Measurements from ENCODE around the gene BST1. TPM values are rescaled to one million over a fixed set of nuclear protein-coding genes. Genes with fewer than 3 reads are reported as not detected.
A peak's percentile ranks its signal among the peaks of the same experiment; 100 is the strongest.
"Not testable (repeated sequence)": the region's sequence is repeated elsewhere in the genome, so short reads cannot be mapped to it uniquely, and the experiment has no call there.

The BST1 gene
- total and polyA plus RNA-seq, 4 donors = 4.6 to 18.5 (median 11.5) TPM

DNA sequence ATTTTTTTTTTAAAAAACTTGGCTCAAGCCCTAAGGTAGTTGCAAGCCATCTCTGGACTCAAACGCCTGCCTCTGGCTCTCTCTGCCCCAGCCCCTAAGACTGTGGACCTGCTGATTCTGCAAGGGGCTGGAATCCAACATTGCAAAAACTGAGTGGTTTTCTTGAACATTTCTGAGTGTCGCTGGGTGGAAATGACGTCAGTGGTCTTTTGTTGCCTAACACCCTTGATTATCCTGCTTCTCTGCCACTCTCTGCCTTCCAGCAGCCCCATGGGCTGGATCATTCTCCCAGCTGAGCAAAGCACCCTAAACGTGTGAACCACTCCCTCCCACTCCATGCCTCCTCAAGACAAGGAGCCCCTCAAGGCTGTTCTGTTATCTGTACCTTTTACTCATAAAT lies 16.6 kb downstream of the BST1 start:
- Histone ChIP-seq H3K9me3 (ENCODE audit: control insufficient read depth, low read length) (no peaks in the 10 kb centered on the region), H3K4me1 (ENCODE audit: control insufficient read depth in 1 of 2, insufficient read depth in 2 of 2, low read length in 2 of 2) (peaks cover 0 to 2% of the 10 kb centered on the region in 2 donors), H3K27me3 (ENCODE audit: control insufficient read depth in 1 of 2, insufficient read depth in 2 of 2, low read length in 1 of 2) (no peaks in the 10 kb centered on the region), H3K27ac (ENCODE audit: low read depth in 1 of 2, low read length in 2 of 2) (no peak overlapping the region), H3K4me3 (ENCODE audit: low read length in 2 of 2) (no peak overlapping the region), H3K36me3 (ENCODE audit: control insufficient read depth in 1 of 2, insufficient read depth in 2 of 2, low read length in 1 of 2) (no peaks in the 10 kb centered on the region)
- intact Hi-C loops (cut with DNase I) = no loop called here
- WGBS, 2 donors = 84 to 85% methylated on average over 4 of the region's 4 CpGs
- ATAC-seq (ENCODE audit: low FRiP score) = no peak
- DNase-seq = peak in 1 of 2 donors; percentile 48

DNA sequence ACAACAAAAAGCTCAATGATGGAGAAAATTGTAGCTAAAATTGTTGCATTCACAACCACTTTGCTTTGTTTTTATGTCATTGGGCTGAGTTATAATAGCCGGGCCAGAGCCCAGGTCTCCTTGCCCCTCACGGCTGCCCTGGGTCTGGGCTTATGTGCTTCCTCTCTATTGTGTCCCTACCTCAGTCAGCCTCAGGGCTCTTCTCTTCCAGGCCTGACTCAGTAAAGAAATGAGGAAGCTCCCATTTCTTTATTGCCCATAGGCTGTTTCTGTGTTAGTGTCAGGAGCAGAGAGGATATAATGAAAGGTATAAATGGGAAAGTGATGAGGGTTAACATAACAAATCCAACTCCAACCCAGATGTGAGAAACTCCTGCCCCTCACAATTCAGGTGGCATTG lies 18.0 kb downstream of the BST1 start:
- ATAC-seq (ENCODE audit: low FRiP score) = no peak
- no peaks in the 10 kb centered on the region for H3K36me3 ChIP-seq (ENCODE audit: control insufficient read depth in 1 of 2, insufficient read depth in 2 of 2, low read length in 1 of 2)
- 85 to 94% methylated on average over 2 of the region's 2 CpGs for WGBS, 2 donors

DNA sequence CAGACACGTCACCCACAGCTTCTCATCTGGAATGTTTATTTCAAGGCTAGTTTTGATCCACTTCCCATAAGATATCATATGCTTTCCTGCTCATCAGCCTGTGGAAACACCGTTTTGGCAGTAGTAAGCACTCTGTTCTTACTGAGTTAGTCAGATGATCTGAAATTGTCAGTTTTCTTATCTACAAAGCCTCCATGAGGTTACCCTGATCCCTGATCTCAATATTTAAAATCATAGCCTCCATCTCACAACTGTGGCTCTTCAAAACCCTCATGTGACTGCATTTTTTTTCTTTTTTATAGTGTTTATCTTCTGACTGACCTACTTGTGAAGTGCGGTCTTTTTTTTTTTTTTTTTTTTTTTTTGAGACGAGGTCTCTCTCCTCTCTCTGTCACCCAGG lies 22.7 kb downstream of the BST1 start:
- ATAC-seq (ENCODE audit: low FRiP score) (no peak), DNase-seq (no peak)
- Histone ChIP-seq H3K9me3 (ENCODE audit: control insufficient read depth, low read length) (no peaks in the 10 kb centered on the region), H3K4me1 (ENCODE audit: control insufficient read depth in 1 of 2, insufficient read depth in 2 of 2, low read length in 2 of 2) (no peaks in the 10 kb centered on the region), H3K36me3 (ENCODE audit: control insufficient read depth in 1 of 2, insufficient read depth in 2 of 2, low read length in 1 of 2) (no peaks in the 10 kb centered on the region), H3K27ac (ENCODE audit: low read depth in 1 of 2, low read length in 2 of 2) (no peak overlapping the region), H3K27me3 (ENCODE audit: control insufficient read depth in 1 of 2, insufficient read depth in 2 of 2, low read length in 1 of 2) (no peaks in the 10 kb centered on the region), H3K4me3 (ENCODE audit: low read length in 2 of 2) (no peak overlapping the region)
- WGBS, 2 donors = 64 to 81% methylated on average over 4 of the region's 4 CpGs
- intact Hi-C loops (cut with DNase I) = no loop called here

More for the DNA sequence above, 18.0 kb downstream of the BST1 start:
- Histone ChIP-seq H3K9me3 (ENCODE audit: control insufficient read depth, low read length) (no peaks in the 10 kb centered on the region), H3K4me3 (ENCODE audit: low read length in 2 of 2) (no peak overlapping the region), H3K27ac (ENCODE audit: low read depth in 1 of 2, low read length in 2 of 2) (no peak overlapping the region), H3K27me3 (ENCODE audit: control insufficient read depth in 1 of 2, insufficient read depth in 2 of 2, low read length in 1 of 2) (no peaks in the 10 kb centered on the region), H3K4me1 (ENCODE audit: control insufficient read depth in 1 of 2, insufficient read depth in 2 of 2, low read length in 2 of 2) (no peaks in the 10 kb centered on the region)
- DNase-seq = no peak
- intact Hi-C loops (cut with DNase I) = no loop called here

DNA sequence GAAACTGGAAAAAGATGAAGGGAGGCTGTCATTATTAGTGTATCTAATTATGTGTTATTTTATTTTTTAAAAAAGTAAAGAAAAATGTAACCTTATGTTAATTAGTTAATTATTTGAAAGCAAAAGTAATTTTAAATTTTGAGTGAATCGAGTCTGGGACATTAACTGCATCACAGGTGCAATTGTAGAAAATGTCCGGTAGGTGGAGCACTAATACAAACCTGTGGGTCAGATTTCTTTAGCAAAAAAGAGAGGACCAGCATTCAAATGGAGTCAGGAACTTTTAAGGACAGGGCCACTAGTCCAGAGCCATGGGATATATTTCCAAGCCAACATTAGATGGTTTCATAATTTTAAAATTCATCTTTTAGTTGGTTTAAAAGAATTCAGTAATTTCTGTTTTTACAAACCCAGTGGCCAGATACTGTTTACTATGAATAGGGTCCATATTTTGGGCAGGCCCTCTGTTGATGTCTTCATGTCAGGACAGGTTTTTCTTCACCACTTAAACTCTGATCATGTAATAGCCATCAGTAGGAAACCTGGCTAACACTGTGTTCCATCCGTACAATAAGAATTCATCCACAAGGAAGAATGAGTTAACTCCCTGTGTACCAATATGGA lies 27.2 kb downstream of the BST1 start:
- DNase-seq (no peak), ATAC-seq (ENCODE audit: low FRiP score) (no peak)
- H3K4me1 ChIP-seq (ENCODE audit: control insufficient read depth in 1 of 2, insufficient read depth in 2 of 2, low read length in 2 of 2) = no peaks in the 10 kb centered on the region
- H3K36me3 ChIP-seq (ENCODE audit: control insufficient read depth in 1 of 2, insufficient read depth in 2 of 2, low read length in 1 of 2) = no peaks in the 10 kb centered on the region
- H3K27ac ChIP-seq (ENCODE audit: low read depth in 1 of 2, low read length in 2 of 2) = no peak overlapping the region
- WGBS, 2 donors = 12 to 14% methylated on average over 3 of the region's 3 CpGs
- H3K9me3 ChIP-seq (ENCODE audit: control insufficient read depth, low read length) = no peaks in the 10 kb centered on the region
- no peaks in the 10 kb centered on the region for H3K27me3 ChIP-seq (ENCODE audit: control insufficient read depth in 1 of 2, insufficient read depth in 2 of 2, low read length in 1 of 2)
- no peak overlapping the region for H3K4me3 ChIP-seq (ENCODE audit: low read length in 2 of 2)
- intact Hi-C loops (cut with DNase I) = loop anchor here (5.0 to 10.0 kb wide), 2 partner anchors 227 to 265 kb away; no protein-coding TSS in a partner anchor

DNA sequence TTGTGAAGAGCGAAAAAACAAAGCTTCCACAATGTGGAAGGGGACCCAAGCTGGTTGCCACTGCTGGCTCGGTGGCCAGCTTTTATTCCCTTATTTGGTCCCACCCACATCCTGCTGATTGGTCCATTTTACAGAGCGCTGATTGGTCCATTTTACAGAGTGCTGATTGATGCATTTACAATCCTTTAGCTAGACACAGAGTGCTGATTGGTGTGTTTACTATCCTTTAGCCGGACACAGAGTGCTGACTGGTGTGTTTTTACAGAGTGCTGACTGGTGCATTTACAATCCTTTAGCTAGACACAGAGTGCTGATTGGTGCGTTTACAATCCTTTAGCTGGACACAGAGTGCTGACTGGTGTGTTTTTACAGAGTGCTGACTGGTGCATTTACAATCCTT lies 30.2 kb downstream of the BST1 start:
- H3K36me3 ChIP-seq (ENCODE audit: control insufficient read depth in 1 of 2, insufficient read depth in 2 of 2, low read length in 1 of 2); H3K4me1 ChIP-seq (ENCODE audit: control insufficient read depth in 1 of 2, insufficient read depth in 2 of 2, low read length in 2 of 2); H3K27me3 ChIP-seq (ENCODE audit: control insufficient read depth in 1 of 2, insufficient read depth in 2 of 2, low read length in 1 of 2); ATAC-seq (ENCODE audit: low FRiP score); H3K9me3 ChIP-seq (ENCODE audit: control insufficient read depth, low read length); H3K4me3 ChIP-seq (ENCODE audit: low read length in 2 of 2); H3K27ac ChIP-seq (ENCODE audit: low read depth in 1 of 2, low read length in 2 of 2); DNase-seq: not testable (repeated sequence)
- intact Hi-C loops (cut with DNase I) = loop anchor here (5.0 to 10.0 kb wide), 2 partner anchors 224 to 262 kb away; no protein-coding TSS in a partner anchor
- 77 to 78% methylated on average over 5 of the region's 5 CpGs for WGBS, 2 donors

DNA sequence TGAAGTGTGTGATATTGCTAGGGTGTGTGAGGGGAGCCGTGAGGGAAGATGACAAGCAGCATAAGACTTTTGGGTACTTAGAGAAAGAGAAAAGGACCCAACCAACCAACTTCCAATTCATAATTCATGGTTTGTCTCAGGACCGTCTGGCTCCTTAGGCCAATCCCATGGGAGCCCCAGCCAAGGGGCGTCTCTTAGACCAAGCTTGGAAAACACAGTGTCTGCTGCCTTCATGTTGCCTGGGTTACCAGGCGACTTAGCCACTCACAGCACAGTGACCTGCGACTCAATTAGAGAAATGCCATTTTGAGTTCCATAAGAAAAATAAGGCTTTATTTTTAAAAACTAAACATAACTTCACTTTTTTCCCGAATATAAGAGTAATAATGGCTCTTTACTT lies 32.7 kb downstream of the BST1 start:
- WGBS, 2 donors = 42 to 49% methylated on average over 6 of the region's 6 CpGs
- DNase-seq (no peak), ATAC-seq (ENCODE audit: low FRiP score) (no peak)
- H3K27ac ChIP-seq (ENCODE audit: low read depth in 1 of 2, low read length in 2 of 2) = no peak overlapping the region
- intact Hi-C loops (cut with DNase I) = loop anchor here in 1 of 2 donors (10.0 kb wide), 1 partner anchor 259 kb away; no protein-coding TSS in a partner anchor
- no peaks in the 10 kb centered on the region for H3K27me3 ChIP-seq (ENCODE audit: control insufficient read depth in 1 of 2, insufficient read depth in 2 of 2, low read length in 1 of 2)
- no peak overlapping the region for H3K4me3 ChIP-seq (ENCODE audit: low read length in 2 of 2)
- H3K4me1 ChIP-seq (ENCODE audit: control insufficient read depth in 1 of 2, insufficient read depth in 2 of 2, low read length in 2 of 2) = no peaks in the 10 kb centered on the region
- no peaks in the 10 kb centered on the region for H3K9me3 ChIP-seq (ENCODE audit: control insufficient read depth, low read length)
- no peaks in the 10 kb centered on the region for H3K36me3 ChIP-seq (ENCODE audit: control insufficient read depth in 1 of 2, insufficient read depth in 2 of 2, low read length in 1 of 2)

DNA sequence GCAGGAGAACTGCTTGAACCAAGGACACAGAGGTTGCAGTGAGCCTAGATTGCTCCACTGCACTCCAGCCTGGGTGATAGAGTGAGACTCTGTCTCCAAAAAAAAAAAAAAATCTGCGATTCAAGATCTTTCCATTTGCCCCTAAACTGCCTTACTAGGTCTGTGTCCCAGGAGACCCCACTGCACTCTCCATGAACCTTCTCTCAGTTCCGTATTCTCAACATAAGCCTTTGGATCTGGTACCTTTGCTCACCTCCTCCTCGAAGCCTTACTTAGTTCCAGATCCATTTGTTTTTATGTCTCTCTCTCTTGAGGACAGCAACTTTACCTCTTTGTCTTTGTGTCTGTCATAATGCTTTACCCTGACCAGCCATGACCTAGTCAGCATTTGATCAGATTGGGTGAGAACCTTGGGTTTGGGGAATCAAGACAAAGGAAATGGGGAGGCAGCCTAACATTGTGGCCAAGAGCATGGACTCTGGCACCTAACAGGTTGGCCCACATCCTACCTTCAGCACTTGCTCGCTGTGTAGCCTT lies 33.7 kb downstream of the BST1 start:
- no peaks in the 10 kb centered on the region for H3K27me3 ChIP-seq (ENCODE audit: control insufficient read depth in 1 of 2, insufficient read depth in 2 of 2, low read length in 1 of 2)
- no peak overlapping the region for H3K4me3 ChIP-seq (ENCODE audit: low read length in 2 of 2)
- DNase-seq (no peak), ATAC-seq (ENCODE audit: low FRiP score) (no peak)
- WGBS, 2 donors = 87 to 97% methylated on average over 4 of the region's 4 CpGs
- H3K9me3 ChIP-seq (ENCODE audit: control insufficient read depth, low read length) = no peaks in the 10 kb centered on the region
- no peak overlapping the region for H3K27ac ChIP-seq (ENCODE audit: low read depth in 1 of 2, low read length in 2 of 2)
- H3K36me3 ChIP-seq (ENCODE audit: control insufficient read depth in 1 of 2, insufficient read depth in 2 of 2, low read length in 1 of 2) = no peaks in the 10 kb centered on the region
- no peaks in the 10 kb centered on the region for H3K4me1 ChIP-seq (ENCODE audit: control insufficient read depth in 1 of 2, insufficient read depth in 2 of 2, low read length in 2 of 2)
- intact Hi-C loops (cut with DNase I) = loop anchor here in 1 of 2 donors (10.0 kb wide), 1 partner anchor 258 kb away; no protein-coding TSS in a partner anchor

DNA sequence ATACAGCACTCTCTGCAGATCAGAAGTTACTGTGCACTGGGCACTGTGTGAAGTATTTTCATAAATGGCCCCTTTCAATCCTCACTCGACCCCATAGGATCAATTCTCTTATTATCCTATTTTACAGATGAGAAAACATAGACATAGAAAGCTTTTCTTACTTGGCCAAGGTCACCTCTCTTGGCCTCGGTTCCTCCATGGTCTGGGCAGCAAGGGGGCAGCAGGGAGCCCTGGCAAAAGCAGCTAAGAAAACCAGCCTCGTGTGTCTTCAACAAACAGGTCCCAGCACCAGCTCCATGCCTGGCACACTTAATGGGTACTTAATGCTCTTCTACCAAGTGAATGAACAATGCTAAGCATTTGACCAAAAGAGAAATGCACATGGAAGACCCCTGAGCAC lies 34.4 kb downstream of the BST1 start:
- H3K4me3 ChIP-seq (ENCODE audit: low read length in 2 of 2) = no peak overlapping the region
- no peaks in the 10 kb centered on the region for H3K36me3 ChIP-seq (ENCODE audit: control insufficient read depth in 1 of 2, insufficient read depth in 2 of 2, low read length in 1 of 2)
- DNase-seq (no peak), ATAC-seq (ENCODE audit: low FRiP score) (no peak)
- 71 to 75% methylated on average over 3 of the region's 3 CpGs for WGBS, 2 donors
- H3K27me3 ChIP-seq (ENCODE audit: control insufficient read depth in 1 of 2, insufficient read depth in 2 of 2, low read length in 1 of 2) = no peaks in the 10 kb centered on the region
- no peaks in the 10 kb centered on the region for H3K4me1 ChIP-seq (ENCODE audit: control insufficient read depth in 1 of 2, insufficient read depth in 2 of 2, low read length in 2 of 2)
- H3K27ac ChIP-seq (ENCODE audit: low read depth in 1 of 2, low read length in 2 of 2) = no peak overlapping the region
- intact Hi-C loops (cut with DNase I) = loop anchor here in 1 of 2 donors (10.0 kb wide), 1 partner anchor 258 kb away; no protein-coding TSS in a partner anchor
- no peaks in the 10 kb centered on the region for H3K9me3 ChIP-seq (ENCODE audit: control insufficient read depth, low read length)

DNA sequence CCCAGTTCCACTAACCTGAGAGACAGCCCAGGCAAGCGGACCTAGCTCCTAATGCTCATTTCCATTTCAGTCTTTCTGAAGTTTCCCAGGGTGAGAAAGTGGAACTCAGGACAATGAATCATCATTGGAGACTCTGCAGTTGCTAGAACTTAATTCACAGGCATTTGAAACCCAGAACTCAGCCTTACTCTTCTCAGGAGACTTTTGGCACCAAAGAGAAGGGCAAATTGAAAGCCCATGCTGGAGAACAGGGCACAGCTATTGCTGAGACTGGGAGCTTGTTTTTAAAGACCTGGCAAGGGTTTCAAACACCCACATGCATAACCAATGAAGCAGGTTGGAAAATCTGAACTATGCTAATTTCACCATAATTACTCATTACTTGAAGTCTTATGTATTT lies 36.0 kb downstream of the BST1 start:
- Histone ChIP-seq H3K9me3 (ENCODE audit: control insufficient read depth, low read length) (no peaks in the 10 kb centered on the region), H3K36me3 (ENCODE audit: control insufficient read depth in 1 of 2, insufficient read depth in 2 of 2, low read length in 1 of 2) (no peaks in the 10 kb centered on the region), H3K4me1 (ENCODE audit: control insufficient read depth in 1 of 2, insufficient read depth in 2 of 2, low read length in 2 of 2) (no peaks in the 10 kb centered on the region), H3K27me3 (ENCODE audit: control insufficient read depth in 1 of 2, insufficient read depth in 2 of 2, low read length in 1 of 2) (no peaks in the 10 kb centered on the region), H3K4me3 (ENCODE audit: low read length in 2 of 2) (no peak overlapping the region), H3K27ac (ENCODE audit: low read depth in 1 of 2, low read length in 2 of 2) (no peak overlapping the region)
- WGBS, 2 donors = 12 to 26% methylated on average over 1 of the region's 1 CpG
- ATAC-seq (ENCODE audit: low FRiP score) = no peak
- no peak for DNase-seq
- intact Hi-C loops (cut with DNase I) = loop anchor here in 1 of 2 donors (10.0 kb wide), 1 partner anchor 256 kb away; no protein-coding TSS in a partner anchor
